Transverse colon (tissue), 4 donors: ENCODE results near the gene DMD. TPM values are rescaled to one million over a fixed set of nuclear protein-coding genes. Genes with fewer than 3 reads are reported as not detected.

Experiments used
- DNase-seq: peaks from one replicate; pipeline ENCODE4 v3.0.0-alpha.2; 2019
- H3K27ac ChIP-seq, 4 donors: fragments of 200-600 bp; sonication (generic); 2 replicates each; pipeline ENCODE4 v1.5.1; 2016 to 2018; ENCODE audit warnings: inconsistent platforms in 4 of 4
- H3K27me3 ChIP-seq: fragments of 200-600 bp; sonication (generic); 2 replicates; pipeline ENCODE4 v1.5.1; 2017; ENCODE audit warnings: inconsistent platforms
- H3K36me3 ChIP-seq, 4 donors: fragments of 200-600 bp; sonication (generic); 2 replicates each; pipeline ENCODE4 v1.5.1; 2017 to 2019; ENCODE audit warnings: inconsistent platforms in 4 of 4
- H3K4me1 ChIP-seq, 4 donors: fragments of 200-600 bp; sonication (generic); 2 replicates each; pipeline ENCODE4 v1.5.1; 2017 to 2020; ENCODE audit warnings: inconsistent platforms in 4 of 4
- H3K4me3 ChIP-seq, 4 donors: fragments of 200-600 bp; sonication (generic); 1 replicate in 1 of 4; 2 replicates in 3 of 4; pipeline versions ENCODE4 v1.5.1 to v1.6.1; 2017 to 2019; ENCODE audit warnings: inconsistent platforms in 4 of 4
- H3K9me3 ChIP-seq, 2 donors: fragments of 200-600 bp; sonication (generic); 2 replicates each; pipeline ENCODE4 v1.5.1; 2017 to 2019; ENCODE audit warnings: inconsistent platforms in 2 of 2
- EP300 ChIP-seq: sonication (generic); formaldehyde crosslinking; IDR thresholded peaks from one replicate; pipeline ENCODE4 v1.6.1; 2017; ENCODE audit warnings: antibody characterized with exemption, low read depth
- POLR2A ChIP-seq: fragments of 450-650 bp; IDR thresholded peaks from one replicate; pipeline ENCODE4 v1.6.1; 2016; ENCODE audit warnings: antibody characterized with exemption, mild to moderate bottlenecking, moderate library complexity
- POLR2AphosphoS5 ChIP-seq, 3 donors: sonication (generic); formaldehyde crosslinking; IDR thresholded peaks; one replicate each; pipeline ENCODE4 v1.6.1; 2016; ENCODE audit warnings: antibody characterized with exemption in 3 of 3
- WGBS, 2 donors: methylation state at CpG; one replicate each; pipeline ENCODE4 v1.1.5; 2018; ENCODE audit warnings: low coverage in 1 of 2; 5-methylcytosine and 5-hydroxymethylcytosine counted together
- in situ Hi-C, 4 donors: fragments of 200-750 bp; cut with MboI; loops; one replicate each; pipeline versions ENCODE4 v1.15.0 to v1.15.1; 2017; ENCODE audit warnings: low sequenced_read_pairs in 3 of 4, low pct_ligation_motif_present in 1 of 4, low pct_unique_long_range_greater_than_20kb in 1 of 4
- intact Hi-C: fragments of 100-400 bp; cut with DNase I; formaldehyde crosslinking; loops from one replicate; pipeline ENCODE4 v1.15.1; 2023; ENCODE audit warnings: low total_unique reads
- total RNA-seq, 4 donors: library from RNA; depleted of rRNA; stranded (reverse); fragments of >200 nt; gene quantifications; one replicate each; pipeline ENCODE4 v1.1.0, GENCODE V29; 2016
- TF ChIP-seq, protein P1 (sequence below), 5 experiments: fragments of 200-600 bp in 3 of 5; fragments of 450-650 bp in 2 of 5; sonication (generic) in 3 of 5; IDR thresholded peaks; 1 replicate in 2 of 5; 2 replicates in 3 of 5; pipeline ENCODE4 v1.5.1; 2016 to 2017; ENCODE audit warnings: antibody characterized with exemption in 5 of 5, inconsistent platforms in 3 of 5, mild to moderate bottlenecking in 2 of 5, moderate library complexity in 1 of 5

Gene DMD
- total RNA-seq, 4 donors from 2014 or later: 20.9 to 44.6 (median 32.5) TPM

DNA sequence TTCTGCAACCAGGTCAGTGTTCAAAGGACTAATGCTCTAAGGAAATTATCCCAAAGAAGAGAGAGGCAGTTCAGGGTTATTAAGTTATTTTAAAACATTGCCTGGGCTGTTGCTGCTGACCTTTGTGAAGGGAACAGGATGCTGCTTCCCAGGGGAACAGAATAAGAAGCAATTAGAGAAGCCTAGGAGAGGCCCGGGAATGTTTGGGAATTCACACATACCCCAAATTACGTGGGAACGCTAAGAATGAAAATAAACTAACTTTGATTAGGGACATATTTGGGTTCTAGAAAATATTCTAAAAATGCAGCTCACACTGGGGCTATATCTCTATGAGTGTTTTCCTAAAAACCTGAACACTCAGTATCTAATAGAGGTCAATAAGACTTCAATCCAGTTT, 1896.4 kb downstream of the DMD start:
- WGBS, 2 donors: 40% methylated on average over 1 to 3 of the region's 3 CpGs
- no peak for DNase-seq
- H3K4me1 ChIP-seq: no peaks in the 10 kb centered on the region
- no peaks in the 10 kb centered on the region for H3K27me3 ChIP-seq
- in situ Hi-C loops (no loop called here), intact Hi-C loops (no loop called here)
- no peaks in the 10 kb centered on the region for H3K9me3 ChIP-seq
- no peaks in the 10 kb centered on the region for H3K36me3 ChIP-seq
- TF ChIP-seq, protein P1, sequence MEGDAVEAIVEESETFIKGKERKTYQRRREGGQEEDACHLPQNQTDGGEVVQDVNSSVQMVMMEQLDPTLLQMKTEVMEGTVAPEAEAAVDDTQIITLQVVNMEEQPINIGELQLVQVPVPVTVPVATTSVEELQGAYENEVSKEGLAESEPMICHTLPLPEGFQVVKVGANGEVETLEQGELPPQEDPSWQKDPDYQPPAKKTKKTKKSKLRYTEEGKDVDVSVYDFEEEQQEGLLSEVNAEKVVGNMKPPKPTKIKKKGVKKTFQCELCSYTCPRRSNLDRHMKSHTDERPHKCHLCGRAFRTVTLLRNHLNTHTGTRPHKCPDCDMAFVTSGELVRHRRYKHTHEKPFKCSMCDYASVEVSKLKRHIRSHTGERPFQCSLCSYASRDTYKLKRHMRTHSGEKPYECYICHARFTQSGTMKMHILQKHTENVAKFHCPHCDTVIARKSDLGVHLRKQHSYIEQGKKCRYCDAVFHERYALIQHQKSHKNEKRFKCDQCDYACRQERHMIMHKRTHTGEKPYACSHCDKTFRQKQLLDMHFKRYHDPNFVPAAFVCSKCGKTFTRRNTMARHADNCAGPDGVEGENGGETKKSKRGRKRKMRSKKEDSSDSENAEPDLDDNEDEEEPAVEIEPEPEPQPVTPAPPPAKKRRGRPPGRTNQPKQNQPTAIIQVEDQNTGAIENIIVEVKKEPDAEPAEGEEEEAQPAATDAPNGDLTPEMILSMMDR (IDR thresholded peaks at IDR 0.05): no peak
- TF ChIP-seq POLR2AphosphoS5 (IDR thresholded peaks at IDR 0.05) (no peak), POLR2A (no peak), EP300 (no peak)
- no peak overlapping the region for H3K27ac ChIP-seq
- no peak overlapping the region for H3K4me3 ChIP-seq

DNA sequence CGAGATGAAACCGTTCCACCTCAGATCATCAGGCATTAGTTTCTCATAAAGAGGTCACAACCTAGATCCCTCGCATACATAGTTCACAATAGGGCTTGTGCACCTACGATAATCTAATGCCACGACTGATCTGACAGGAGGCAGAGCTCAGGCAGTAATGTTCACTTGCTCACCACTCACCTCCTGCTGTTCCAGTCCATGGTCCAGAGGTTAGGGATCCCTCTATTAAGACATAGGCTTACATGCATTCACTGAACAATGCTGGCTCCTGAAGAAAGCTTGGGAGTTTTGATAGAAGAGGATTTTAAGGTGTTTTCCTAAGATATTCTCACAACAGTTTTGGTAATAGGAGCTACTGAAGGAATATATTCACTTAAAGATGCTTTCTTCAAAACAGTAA, 1903.4 kb downstream of the DMD start:
- Histone ChIP-seq H3K36me3 (no peaks in the 10 kb centered on the region), H3K27ac (no peak overlapping the region), H3K9me3 (no peaks in the 10 kb centered on the region), H3K27me3 (no peaks in the 10 kb centered on the region), H3K4me1 (no peaks in the 10 kb centered on the region), H3K4me3 (no peak overlapping the region)
- no peak for DNase-seq
- intact Hi-C loops (no loop called here), in situ Hi-C loops (no loop called here)
- TF ChIP-seq POLR2AphosphoS5 (IDR thresholded peaks at IDR 0.05) (no peak), POLR2A (no peak), EP300 (no peak)
- TF ChIP-seq, protein P1 (IDR thresholded peaks at IDR 0.05): no peak
- 85% methylated on average over 5 of the region's 5 CpGs; no CpG with 5 or more reads in 1 of the 2 donors for WGBS, 2 donors

DNA sequence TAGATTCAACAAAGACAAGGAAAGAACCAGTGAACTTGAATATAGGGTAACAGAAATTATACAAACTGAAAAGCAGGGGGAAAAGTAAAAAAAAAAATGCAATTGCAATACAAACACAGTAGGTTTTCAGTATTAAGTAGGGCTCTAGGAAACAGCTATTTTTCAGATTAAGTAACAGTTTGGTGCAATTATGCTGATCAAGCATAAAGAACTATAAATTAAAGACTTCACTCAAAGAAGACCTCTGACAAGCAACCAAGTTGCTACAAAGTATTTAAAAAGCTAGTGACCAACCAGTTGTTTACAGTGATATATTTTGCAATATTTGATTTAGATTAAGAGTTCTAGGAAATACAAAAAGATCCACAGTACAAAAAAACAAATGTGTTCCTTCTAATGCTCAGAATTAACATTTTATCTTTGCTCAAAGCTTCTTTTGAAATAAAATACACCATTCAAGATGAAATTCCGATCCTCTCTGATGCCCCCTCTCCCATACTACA, 1908.7 kb downstream of the DMD start:
- no peaks in the 10 kb centered on the region for H3K4me1 ChIP-seq
- H3K9me3 ChIP-seq: no peaks in the 10 kb centered on the region
- intact Hi-C loops (no loop called here), in situ Hi-C loops (no loop called here)
- no peak overlapping the region for H3K4me3 ChIP-seq
- no peak for TF ChIP-seq POLR2A
- H3K27ac ChIP-seq: no peak overlapping the region
- 69 to 88% methylated on average over 1 of the region's 1 CpG for WGBS, 2 donors
- DNase-seq: no peak
- no peaks in the 10 kb centered on the region for H3K36me3 ChIP-seq
- H3K27me3 ChIP-seq: no peaks in the 10 kb centered on the region

DNA sequence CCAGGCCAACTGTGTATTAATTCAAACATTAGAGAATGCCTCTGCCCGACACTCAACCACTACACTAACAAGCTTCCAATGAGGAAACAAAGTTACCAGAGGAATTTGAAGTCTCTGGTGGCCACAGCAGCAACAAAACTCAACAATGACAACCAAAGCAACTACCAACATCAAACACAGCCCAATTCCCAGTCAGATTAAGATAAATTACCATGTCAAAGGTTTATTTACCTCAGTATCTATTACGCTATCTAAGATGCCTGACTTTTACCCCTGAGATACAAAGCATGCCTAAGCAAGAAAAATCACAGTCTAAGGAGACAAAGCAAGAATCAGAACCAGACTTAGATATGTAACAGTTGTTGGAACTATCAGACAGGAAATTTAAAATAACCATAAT, 1909.4 kb downstream of the DMD start:
- H3K9me3 ChIP-seq: no peaks in the 10 kb centered on the region
- TF ChIP-seq, protein P1 (IDR thresholded peaks at IDR 0.05): no peak
- no peak for TF ChIP-seq EP300
- TF ChIP-seq POLR2A: no peak
- TF ChIP-seq POLR2AphosphoS5 (IDR thresholded peaks at IDR 0.05): no peak
- no peak for DNase-seq
- H3K36me3 ChIP-seq: no peaks in the 10 kb centered on the region
- H3K27ac ChIP-seq: no peak overlapping the region
- intact Hi-C loops: no loop called here
- H3K27me3 ChIP-seq: no peaks in the 10 kb centered on the region
- 71 to 80% methylated on average over 2 of the region's 2 CpGs for WGBS, 2 donors
- in situ Hi-C loops: no loop called here
- H3K4me3 ChIP-seq: no peak overlapping the region
- no peaks in the 10 kb centered on the region for H3K4me1 ChIP-seq

DNA sequence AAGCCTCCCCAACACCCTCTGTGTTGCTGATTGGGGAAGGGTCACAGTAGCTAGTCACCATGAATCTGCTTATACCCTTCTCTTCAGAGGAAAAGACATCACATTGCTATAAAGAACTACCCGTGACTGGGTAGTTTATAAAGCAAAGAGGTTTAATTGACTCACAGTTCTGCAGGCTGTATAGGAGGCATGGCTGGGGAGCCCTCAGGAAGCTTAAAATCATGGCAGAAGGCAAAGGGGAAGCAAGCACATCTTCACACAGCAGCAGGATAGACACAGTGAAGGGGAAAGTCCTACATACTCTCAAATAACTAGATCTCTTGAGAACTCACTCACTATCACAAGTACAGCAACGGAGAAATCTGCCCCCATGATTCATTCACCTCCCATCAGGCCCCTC, 1910.1 kb downstream of the DMD start:
- WGBS, 2 donors: 46% methylated on average over 2 of the region's 2 CpGs; no CpG with 5 or more reads in 1 of the 2 donors
- intact Hi-C loops (no loop called here), in situ Hi-C loops (no loop called here)
- H3K4me3 ChIP-seq: no peak overlapping the region
- H3K27ac ChIP-seq: no peak overlapping the region
- H3K4me1 ChIP-seq: no peaks in the 10 kb centered on the region
- no peak for TF ChIP-seq POLR2AphosphoS5 (IDR thresholded peaks at IDR 0.05)
- no peak for TF ChIP-seq POLR2A
- TF ChIP-seq, protein P1 (IDR thresholded peaks at IDR 0.05): no peak
- no peak for TF ChIP-seq EP300
- DNase-seq: no peak
- H3K36me3 ChIP-seq: no peaks in the 10 kb centered on the region
- H3K9me3 ChIP-seq: no peaks in the 10 kb centered on the region
- H3K27me3 ChIP-seq: no peaks in the 10 kb centered on the region
